ENCODE data around the gene PLEKHA6. TPM values are rescaled to one million over a fixed set of nuclear protein-coding genes. Genes with fewer than 3 reads are reported as not detected.

The PLEKHA6 gene
- total RNA-seq, 1 donor from 2014 or later = 15.4 TPM

GRCh38 chr1:204181116-204181515, 178.6 kb downstream of the PLEKHA6 start:
- no peak overlapping the region for H3K4me3 ChIP-seq (ENCODE audit: low read depth, low read length)
- no peaks in the 10 kb centered on the region for H3K27me3 ChIP-seq (ENCODE audit: control insufficient read depth, insufficient read depth, low read length)
- no peak for DNase-seq (ENCODE audit: low read depth)
- no peak for TF ChIP-seq CTCF (IDR thresholded peaks at IDR 0.05; ENCODE audit: insufficient read depth, low read length, poor library complexity, severe bottlenecking)
- no peaks in the 10 kb centered on the region for H3K36me3 ChIP-seq (ENCODE audit: control insufficient read depth, insufficient read depth, low read length)

GRCh38 chr1:204180133-204180532, 179.6 kb downstream of the PLEKHA6 start:
- Histone ChIP-seq H3K36me3 (ENCODE audit: control insufficient read depth, insufficient read depth, low read length) (no peaks in the 10 kb centered on the region), H3K4me3 (ENCODE audit: low read depth, low read length) (no peak overlapping the region), H3K27me3 (ENCODE audit: control insufficient read depth, insufficient read depth, low read length) (no peaks in the 10 kb centered on the region)
- DNase-seq (ENCODE audit: low read depth) = no peak
- TF ChIP-seq CTCF (IDR thresholded peaks at IDR 0.05; ENCODE audit: insufficient read depth, low read length, poor library complexity, severe bottlenecking) = no peak

DNA sequence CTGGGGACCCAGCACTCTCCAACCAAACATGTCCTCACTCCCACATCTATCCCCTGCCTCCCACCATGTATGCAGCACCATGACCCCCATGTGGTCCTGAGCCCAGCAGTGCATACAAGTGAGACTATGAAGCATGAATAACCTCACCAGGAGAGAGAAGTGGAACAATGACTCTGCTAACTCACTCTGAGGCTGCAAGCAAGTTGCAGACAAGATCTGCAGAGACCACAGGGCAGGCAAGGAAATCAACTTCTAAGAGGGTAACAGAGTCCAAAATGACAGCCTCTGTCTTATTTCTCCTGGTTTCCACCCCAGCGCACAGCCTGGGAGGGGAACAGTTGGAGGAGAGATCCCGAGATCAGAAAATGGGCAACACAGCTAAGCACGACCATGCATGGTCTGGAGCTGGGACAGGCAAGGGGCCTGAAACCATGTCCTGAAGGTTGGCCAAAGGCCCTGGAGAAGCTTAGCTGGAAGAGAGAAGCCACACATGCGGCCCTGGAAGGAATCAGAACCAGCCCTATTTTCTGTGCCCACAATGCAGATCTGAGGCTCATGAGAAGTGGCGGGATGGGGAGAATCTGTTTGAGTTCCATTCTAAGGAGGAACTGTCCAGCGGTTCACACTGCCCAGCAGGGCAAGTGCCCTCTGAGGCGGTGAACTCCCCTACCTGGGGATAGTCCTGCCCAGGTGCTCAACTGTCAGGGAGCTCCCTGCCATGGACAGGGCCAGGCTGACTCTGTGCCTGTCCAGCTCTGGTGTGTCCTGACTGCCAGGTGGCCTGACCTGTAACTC, 181.0 kb downstream of the PLEKHA6 start:
- H3K27me3 ChIP-seq (ENCODE audit: control insufficient read depth, insufficient read depth, low read length) = no peaks in the 10 kb centered on the region
- no peak for TF ChIP-seq CTCF (IDR thresholded peaks at IDR 0.05; ENCODE audit: insufficient read depth, low read length, poor library complexity, severe bottlenecking)
- no peak for DNase-seq (ENCODE audit: low read depth)
- H3K36me3 ChIP-seq (ENCODE audit: control insufficient read depth, insufficient read depth, low read length) = no peaks in the 10 kb centered on the region
- no peak overlapping the region for H3K4me3 ChIP-seq (ENCODE audit: low read depth, low read length)

- no peak for TF ChIP-seq CTCF (IDR thresholded peaks at IDR 0.05; ENCODE audit: insufficient read depth, low read length, poor library complexity, severe bottlenecking)
- Histone ChIP-seq H3K27me3 (ENCODE audit: control insufficient read depth, insufficient read depth, low read length) (no peaks in the 10 kb centered on the region), H3K36me3 (ENCODE audit: control insufficient read depth, insufficient read depth, low read length) (no peaks in the 10 kb centered on the region), H3K4me3 (ENCODE audit: low read depth, low read length) (no peak overlapping the region)
- DNase-seq (ENCODE audit: low read depth) = no peak
Observed at GRCh38 chr1:204177133-204177532, 182.6 kb downstream of the PLEKHA6 start.

- no peak for TF ChIP-seq CTCF (IDR thresholded peaks at IDR 0.05; ENCODE audit: insufficient read depth, low read length, poor library complexity, severe bottlenecking)
- Histone ChIP-seq H3K36me3 (ENCODE audit: control insufficient read depth, insufficient read depth, low read length) (no peaks in the 10 kb centered on the region), H3K4me3 (ENCODE audit: low read depth, low read length) (no peak overlapping the region), H3K27me3 (ENCODE audit: control insufficient read depth, insufficient read depth, low read length) (no peaks in the 10 kb centered on the region)
- no peak for DNase-seq (ENCODE audit: low read depth)
Observed at GRCh38 chr1:204176049-204176448, 183.7 kb downstream of the PLEKHA6 start.

DNA sequence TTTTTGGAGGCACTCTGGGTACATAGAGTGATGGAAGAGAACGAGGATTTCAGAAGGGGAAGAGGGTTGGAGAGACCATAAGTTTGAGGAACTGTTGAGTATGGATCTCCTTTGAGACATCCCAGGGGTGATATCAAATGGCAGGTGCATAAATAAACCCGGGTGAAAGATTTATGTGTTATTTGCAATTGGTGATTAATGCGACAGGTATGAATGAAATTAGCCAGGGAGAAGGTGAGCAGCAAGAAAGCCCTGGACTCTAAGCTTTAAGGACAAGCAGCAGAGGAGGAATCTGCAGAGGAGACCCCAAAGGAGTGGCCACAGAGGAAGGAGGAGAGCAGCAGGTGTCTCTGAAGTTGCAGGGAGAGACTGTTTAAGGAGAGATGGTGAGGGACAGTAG, 184.8 kb downstream of the PLEKHA6 start:
- no peak overlapping the region for H3K4me3 ChIP-seq (ENCODE audit: low read depth, low read length)
- no peak for TF ChIP-seq CTCF (IDR thresholded peaks at IDR 0.05; ENCODE audit: insufficient read depth, low read length, poor library complexity, severe bottlenecking)
- no peak for DNase-seq (ENCODE audit: low read depth)
- H3K27me3 ChIP-seq (ENCODE audit: control insufficient read depth, insufficient read depth, low read length) = no peaks in the 10 kb centered on the region
- H3K36me3 ChIP-seq (ENCODE audit: control insufficient read depth, insufficient read depth, low read length) = no peaks in the 10 kb centered on the region

All from kidney epithelial cell (primary cell).